B cell (primary cell): Measurements from ENCODE around the gene CELF2. TPM values are rescaled to one million over a fixed set of nuclear protein-coding genes. Genes with fewer than 3 reads are reported as not detected.

Source experiments
- ATAC-seq: fragments of 200-7000 bp; cut with Tn5 transposase; one replicate; pipeline ENCODE4 v1.10.0; 2021; ENCODE audit warnings: low read depth, mild to moderate bottlenecking, moderate number of reproducible peaks, moderate library complexity
- CTCF ChIA-PET: fragments of 350-600 bp; sonication (Branson Sonifier 250); formaldehyde crosslinking; loops from one replicate; lab custom pipeline; 2021; ENCODE audit warnings: antibody characterized with exemption, inconsistent platforms; lab: Charles Lee
- POLR2A ChIA-PET: fragments of 350-600 bp; sonication (Branson Sonifier 250); formaldehyde crosslinking; loops from one replicate; lab custom pipeline; 2021; ENCODE audit warnings: antibody characterized with exemption; lab: Charles Lee
- DNase-seq: peaks from one replicate; pipeline ENCODE4 v3.0.0; 2013
- H2AFZ ChIP-seq: 2 replicates; pipeline ENCODE4 v1.6.1; 2012; ENCODE audit warnings: mild to moderate bottlenecking, low read depth, low read length; ENCODE audit not compliant: insufficient read depth, poor library complexity, severe bottlenecking
- H3K27ac ChIP-seq, 2 donors: 1 replicate in 1 of 2; 2 replicates in 1 of 2; pipeline ENCODE4 v1.5.1; 2012 to 2013; ENCODE audit warnings: low read length in 2 of 2, mild to moderate bottlenecking in 2 of 2, moderate library complexity in 1 of 2
- H3K27me3 ChIP-seq, 4 experiments: fragments of 200-600 bp in 1 of 4; sonication (generic) in 1 of 4; replicated peaks in 1 of 4; 1 replicate in 2 of 4; 2 replicates in 2 of 4; pipeline versions ENCODE4 v1.6.1 to v1.7.0; 2013 to 2016; ENCODE audit warnings: low read length in 3 of 4, mild to moderate bottlenecking in 2 of 4, mixed read lengths in 1 of 4, moderate library complexity in 1 of 4; ENCODE audit not compliant: insufficient read depth in 4 of 4, control insufficient read depth in 3 of 4; ENCODE audit errors: control extremely low read depth in 1 of 4
- H3K36me3 ChIP-seq, 2 experiments: replicated peaks in 1 of 2; 1 replicate in 1 of 2; 2 replicates in 1 of 2; pipeline versions ENCODE4 v1.6.1 to v1.7.1; 2013; ENCODE audit warnings: low read length in 1 of 2; ENCODE audit not compliant: insufficient read depth in 2 of 2, control insufficient read depth in 1 of 2; ENCODE audit errors: control extremely low read depth in 1 of 2, extremely low read depth in 1 of 2
- H3K4me1 ChIP-seq, 2 donors: fragments of 200-600 bp in 1 of 2; sonication (generic) in 1 of 2; 1 replicate in 1 of 2; 2 replicates in 1 of 2; pipeline versions ENCODE4 v1.5.1 to v1.6.1; 2013 to 2017; ENCODE audit warnings: low read length in 2 of 2; ENCODE audit not compliant: control insufficient read depth in 2 of 2, insufficient read depth in 2 of 2
- H3K4me2 ChIP-seq: replicated peaks from 2 replicates; pipeline ENCODE3; 2012; ENCODE audit warnings: mild to moderate bottlenecking, low read depth, low read length; ENCODE audit not compliant: poor library complexity, severe bottlenecking
- H3K4me3 ChIP-seq, 5 experiments: fragments of 200-600 bp in 1 of 5; sonication (generic) in 1 of 5; 1 replicate in 3 of 5; 2 replicates in 2 of 5; pipeline versions ENCODE4 v1.5.1 to v1.7.0; 2011 to 2016; ENCODE audit warnings: low read length in 4 of 5, mild to moderate bottlenecking in 4 of 5, low read depth in 2 of 5, control low read depth in 1 of 5, moderate library complexity in 1 of 5; ENCODE audit not compliant: insufficient read depth in 1 of 5; ENCODE audit errors: control extremely low read depth in 1 of 5, extremely low read depth in 1 of 5
- H3K79me2 ChIP-seq: fragments of 200-600 bp; sonication (generic); one replicate; pipeline ENCODE4 v1.6.0; 2016; ENCODE audit warnings: low read length; ENCODE audit not compliant: control insufficient read depth, insufficient read depth
- H3K9ac ChIP-seq: fragments of 200-600 bp; sonication (generic); 2 replicates; pipeline ENCODE4 v1.6.1; 2017; ENCODE audit warnings: mild to moderate bottlenecking, low read length, moderate library complexity
- H3K9me3 ChIP-seq, 3 donors: one replicate each; pipeline versions ENCODE4 v1.6.1 to v1.7.1; 2013; ENCODE audit warnings: low read length in 2 of 3; ENCODE audit not compliant: control insufficient read depth in 2 of 3, insufficient read depth in 1 of 3; ENCODE audit errors: control extremely low read depth in 1 of 3
- H4K20me1 ChIP-seq: 2 replicates; pipeline ENCODE4 v1.6.0; 2012; ENCODE audit warnings: mild to moderate bottlenecking, low read length; ENCODE audit not compliant: insufficient read depth, control insufficient read depth, poor library complexity, severe bottlenecking
- H3K27ac Mint-ChIP-seq: one replicate; pipeline ENCODE4 v1.8.0; 2021; ENCODE audit warnings: mixed read lengths
- H3K27me3 Mint-ChIP-seq: one replicate; pipeline ENCODE4 v1.8.0; 2021; ENCODE audit warnings: mixed read lengths
- H3K4me1 Mint-ChIP-seq: one replicate; pipeline ENCODE4 v1.8.0; 2021; ENCODE audit warnings: mixed read lengths
- H3K4me3 Mint-ChIP-seq: one replicate; pipeline ENCODE4 v1.8.0; 2021; ENCODE audit warnings: mixed read lengths
- H3K9me3 Mint-ChIP-seq: one replicate; pipeline ENCODE4 v1.8.0; 2022; ENCODE audit warnings: mixed read lengths; ENCODE audit not compliant: insufficient read depth
- EZH2 ChIP-seq: IDR thresholded peaks from 2 replicates; pipeline ENCODE4 v1.6.1; 2012; ENCODE audit warnings: borderline replicate concordance, low read depth, mild to moderate bottlenecking, moderate library complexity, low read length; ENCODE audit not compliant: insufficient read depth, poor library complexity, severe bottlenecking
- WGBS: methylation state at CpG from one replicate; pipeline ENCODE4 v1.1.5; 2013; ENCODE audit warnings: missing lambda C conversion rate; ENCODE audit not compliant: insufficient coverage; 5-methylcytosine and 5-hydroxymethylcytosine counted together
- intact Hi-C: fragments of 100-400 bp; cut with micrococcal nuclease; formaldehyde crosslinking; loops from one replicate; pipeline ENCODE4 v1.10.0; 2022
- polyA plus RNA-seq: library from polyadenylated mRNA; depleted of rRNA; stranded (reverse); fragments of >200 nt; gene quantifications from 2 replicates; pipeline ENCODE4 v1.2.3, GENCODE V29; 2012
- total RNA-seq, 2 donors: library from RNA; stranded (reverse); fragments of 120-200 nt in 1 of 2; gene quantifications; 1 replicate in 1 of 2; 2 replicates in 1 of 2; pipeline versions ENCODE4 v1.2.3 to v1.2.4, GENCODE V29; 2013 to 2022
- TF ChIP-seq, protein P1 (sequence below): fragments of 200-600 bp; IDR thresholded peaks from one replicate; pipeline ENCODE4 v1.8.0; 2022; ENCODE audit warnings: antibody characterized with exemption, mild to moderate bottlenecking

The CELF2 gene
- total and polyA plus RNA-seq, 2 donors (not counting 1 experiment from before 2014, with no cell fraction given): 59.5 to 112 TPM

- Histone ChIP-seq H3K79me2 (peaks cover 80% of the 10 kb centered on the region), H3K9ac (no peak overlapping the region), H3K4me1 (peaks cover 59 to 68% of the 10 kb centered on the region in 2 donors), H4K20me1 (peaks cover 35% of the 10 kb centered on the region), H3K36me3 (peaks cover 0 to 82% of the 10 kb centered on the region in 2 experiments), H3K4me2 (no peak overlapping the region), H3K27ac (peak overlapping the region in 1 of 2 donors; percentile 67), H2AFZ (no peak overlapping the region), H3K4me3 (no peak overlapping the region), H3K27me3 (no peaks in the 10 kb centered on the region), H3K9me3 (no peaks in the 10 kb centered on the region)
- intact Hi-C loops: loop anchor here (5.0 to 10.0 kb wide), 2 partner anchors 34 to 246 kb away; partner anchors contain the start of gene CELF2
- WGBS: 69% methylated on average over 3 of the region's 7 CpGs
- no peak overlapping the region for H3K4me3 Mint-ChIP-seq
- POLR2A ChIA-PET: no interaction called here
- CTCF ChIA-PET: interaction anchor here (0.6 to 9.4 kb wide), 3 partner anchors 9 to 149 kb away, joined by 3 to 48 read pairs (median 3); no protein-coding TSS in a partner anchor
- ATAC-seq: no peak
- H3K4me1 Mint-ChIP-seq: peaks cover 85% of the 10 kb centered on the region
- no peak for DNase-seq
- no peak for TF ChIP-seq EZH2
- TF ChIP-seq, protein P1, sequence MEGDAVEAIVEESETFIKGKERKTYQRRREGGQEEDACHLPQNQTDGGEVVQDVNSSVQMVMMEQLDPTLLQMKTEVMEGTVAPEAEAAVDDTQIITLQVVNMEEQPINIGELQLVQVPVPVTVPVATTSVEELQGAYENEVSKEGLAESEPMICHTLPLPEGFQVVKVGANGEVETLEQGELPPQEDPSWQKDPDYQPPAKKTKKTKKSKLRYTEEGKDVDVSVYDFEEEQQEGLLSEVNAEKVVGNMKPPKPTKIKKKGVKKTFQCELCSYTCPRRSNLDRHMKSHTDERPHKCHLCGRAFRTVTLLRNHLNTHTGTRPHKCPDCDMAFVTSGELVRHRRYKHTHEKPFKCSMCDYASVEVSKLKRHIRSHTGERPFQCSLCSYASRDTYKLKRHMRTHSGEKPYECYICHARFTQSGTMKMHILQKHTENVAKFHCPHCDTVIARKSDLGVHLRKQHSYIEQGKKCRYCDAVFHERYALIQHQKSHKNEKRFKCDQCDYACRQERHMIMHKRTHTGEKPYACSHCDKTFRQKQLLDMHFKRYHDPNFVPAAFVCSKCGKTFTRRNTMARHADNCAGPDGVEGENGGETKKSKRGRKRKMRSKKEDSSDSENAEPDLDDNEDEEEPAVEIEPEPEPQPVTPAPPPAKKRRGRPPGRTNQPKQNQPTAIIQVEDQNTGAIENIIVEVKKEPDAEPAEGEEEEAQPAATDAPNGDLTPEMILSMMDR: no peak
- H3K27me3 Mint-ChIP-seq: no peaks in the 10 kb centered on the region
- peak overlapping the region; percentile 77 for H3K27ac Mint-ChIP-seq
- no peaks in the 10 kb centered on the region for H3K9me3 Mint-ChIP-seq
Measured at GRCh38 chr10:11261143-11261542, 243.5 kb downstream of the CELF2 start.

DNA sequence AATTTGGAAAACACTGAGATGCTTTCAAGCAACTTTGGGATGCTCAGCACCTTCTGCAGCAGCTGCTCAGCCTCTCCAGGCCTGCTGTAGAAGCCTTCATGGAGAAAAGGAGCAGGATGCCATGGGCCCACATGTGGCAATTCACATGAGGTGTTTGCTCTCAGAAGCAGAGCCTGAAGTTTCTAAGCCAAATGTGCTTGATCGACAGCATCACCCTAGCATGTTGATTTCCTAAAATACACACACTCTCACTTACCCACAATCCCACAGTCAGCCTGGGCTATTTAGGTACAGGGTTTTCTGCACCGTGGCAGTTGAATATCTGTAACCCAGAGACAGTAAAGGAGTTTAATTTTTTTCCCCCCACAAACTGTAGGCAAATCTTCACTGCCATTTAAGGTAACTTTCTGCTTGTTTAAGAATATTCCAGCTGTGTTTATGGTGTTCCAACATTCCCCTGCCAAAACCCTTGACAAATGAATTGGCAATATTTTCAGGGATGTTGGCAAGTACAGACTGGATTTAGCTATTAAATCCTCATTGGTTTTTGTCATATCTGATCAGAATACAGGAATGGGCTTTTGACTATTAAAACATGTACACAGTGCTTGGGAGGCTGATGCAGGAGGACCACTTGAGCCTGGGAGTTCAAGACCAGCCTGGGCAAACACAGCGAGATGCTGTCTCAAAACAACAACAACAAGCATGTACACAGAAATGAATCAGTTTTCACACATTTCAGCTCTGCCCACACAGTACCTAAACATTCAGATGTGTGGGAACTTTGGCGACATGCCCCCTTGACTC, 244.2 kb downstream of the CELF2 start:
- H3K27ac Mint-ChIP-seq: peak overlapping the region; percentile 77
- TF ChIP-seq, protein P1: no peak
- no peak for TF ChIP-seq EZH2
- intact Hi-C loops: loop anchor here (5.0 to 10.0 kb wide), 2 partner anchors 35 to 247 kb away; partner anchors contain the start of gene CELF2
- H3K9me3 Mint-ChIP-seq: no peaks in the 10 kb centered on the region
- peak overlapping the region; percentile 1 for H3K9ac ChIP-seq
- H3K4me2 ChIP-seq: peak overlapping the region; percentile 10
- peak overlapping the region; percentile 34 for H3K4me3 Mint-ChIP-seq
- ATAC-seq (no peak), DNase-seq (no peak)
- H3K4me3 ChIP-seq: no peak overlapping the region
- peak overlapping the region in 1 of 2 donors; percentile 67 for H3K27ac ChIP-seq
- H3K9me3 ChIP-seq: no peaks in the 10 kb centered on the region
- peaks cover 59 to 68% of the 10 kb centered on the region in 2 donors for H3K4me1 ChIP-seq
- H4K20me1 ChIP-seq: peaks cover 36% of the 10 kb centered on the region
- H3K36me3 ChIP-seq: peaks cover 0 to 79% of the 10 kb centered on the region in 2 experiments
- peaks cover 80% of the 10 kb centered on the region for H3K79me2 ChIP-seq
- POLR2A ChIA-PET: no interaction called here
- H3K4me1 Mint-ChIP-seq: peaks cover 85% of the 10 kb centered on the region
- no peaks in the 10 kb centered on the region for H3K27me3 ChIP-seq
- CTCF ChIA-PET: interaction anchor here (1.5 to 9.4 kb wide), 3 partner anchors 9 to 149 kb away, joined by 3 to 48 read pairs (median 9); no protein-coding TSS in a partner anchor
- no peaks in the 10 kb centered on the region for H3K27me3 Mint-ChIP-seq
- H2AFZ ChIP-seq: no peak overlapping the region
- WGBS: 79% methylated on average over 2 of the region's 4 CpGs
